SK-N-SH (cell line): ENCODE data around the gene COLQ.

Source experiments
- EP300 ChIP-seq, 2 experiments: IDR thresholded peaks; 2 replicates each; pipeline versions ENCODE4 v1.4.0 to v1.6.1; 2012; ENCODE audit warnings: borderline replicate concordance in 1 of 2, low read depth in 1 of 2, low read length in 1 of 2
- EZH2phosphoT487 ChIP-seq: fragments of 200-600 bp; sonication (generic); IDR thresholded peaks from 2 replicates; pipeline ENCODE4 v1.6.1; 2017; ENCODE audit warnings: low read depth, mixed run types, mild to moderate bottlenecking, antibody characterized with exemption, moderate library complexity, borderline replicate concordance
- FOXJ3 ChIP-seq: sonication (generic); formaldehyde crosslinking; IDR thresholded peaks from 2 replicates; pipeline ENCODE4 v1.5.1; 2020; ENCODE audit warnings: mild to moderate bottlenecking, missing genetic modification reagents
- GABPA ChIP-seq: IDR thresholded peaks from 2 replicates; pipeline ENCODE4 v1.4.0; 2012; ENCODE audit warnings: low read depth, mild to moderate bottlenecking
- NFIC ChIP-seq: IDR thresholded peaks from 2 replicates; pipeline ENCODE4 v1.4.0; 2012; ENCODE audit warnings: borderline replicate concordance
- SMC3 ChIP-seq: IDR thresholded peaks from 2 replicates; pipeline ENCODE4 v1.6.1; 2012; ENCODE audit warnings: low read depth, low read length, improper control_type of control experiment
- TF ChIP-seq, protein P1 (sequence below): fragments of 200-600 bp; sonication (generic); IDR thresholded peaks from 2 replicates; pipeline ENCODE4 v1.6.1; 2017; ENCODE audit warnings: antibody characterized with exemption, mild to moderate bottlenecking, moderate library complexity
- TF ChIP-seq, protein P2 (sequence below): IDR thresholded peaks from 2 replicates; pipeline ENCODE4 v1.6.1; 2012; ENCODE audit warnings: mild to moderate bottlenecking, low read depth, low read length, moderate library complexity

GRCh38 chr3:15478640-15478979 is 42.9 kb downstream of the COLQ start:
- no peak for TF ChIP-seq EP300 (IDR thresholded peaks at IDR 0.05; ENCODE audit: borderline replicate concordance in 1 of 2, low read depth in 1 of 2, low read length in 1 of 2)
- TF ChIP-seq, protein P1, sequence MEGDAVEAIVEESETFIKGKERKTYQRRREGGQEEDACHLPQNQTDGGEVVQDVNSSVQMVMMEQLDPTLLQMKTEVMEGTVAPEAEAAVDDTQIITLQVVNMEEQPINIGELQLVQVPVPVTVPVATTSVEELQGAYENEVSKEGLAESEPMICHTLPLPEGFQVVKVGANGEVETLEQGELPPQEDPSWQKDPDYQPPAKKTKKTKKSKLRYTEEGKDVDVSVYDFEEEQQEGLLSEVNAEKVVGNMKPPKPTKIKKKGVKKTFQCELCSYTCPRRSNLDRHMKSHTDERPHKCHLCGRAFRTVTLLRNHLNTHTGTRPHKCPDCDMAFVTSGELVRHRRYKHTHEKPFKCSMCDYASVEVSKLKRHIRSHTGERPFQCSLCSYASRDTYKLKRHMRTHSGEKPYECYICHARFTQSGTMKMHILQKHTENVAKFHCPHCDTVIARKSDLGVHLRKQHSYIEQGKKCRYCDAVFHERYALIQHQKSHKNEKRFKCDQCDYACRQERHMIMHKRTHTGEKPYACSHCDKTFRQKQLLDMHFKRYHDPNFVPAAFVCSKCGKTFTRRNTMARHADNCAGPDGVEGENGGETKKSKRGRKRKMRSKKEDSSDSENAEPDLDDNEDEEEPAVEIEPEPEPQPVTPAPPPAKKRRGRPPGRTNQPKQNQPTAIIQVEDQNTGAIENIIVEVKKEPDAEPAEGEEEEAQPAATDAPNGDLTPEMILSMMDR, result no peak
- TF ChIP-seq EZH2phosphoT487, result no peak
- no peak for TF ChIP-seq SMC3
- TF ChIP-seq NFIC, result no peak
- TF ChIP-seq GABPA, result no peak
- TF ChIP-seq FOXJ3 (CRISPR knock-in tag), result no peak
- TF ChIP-seq, protein P2, sequence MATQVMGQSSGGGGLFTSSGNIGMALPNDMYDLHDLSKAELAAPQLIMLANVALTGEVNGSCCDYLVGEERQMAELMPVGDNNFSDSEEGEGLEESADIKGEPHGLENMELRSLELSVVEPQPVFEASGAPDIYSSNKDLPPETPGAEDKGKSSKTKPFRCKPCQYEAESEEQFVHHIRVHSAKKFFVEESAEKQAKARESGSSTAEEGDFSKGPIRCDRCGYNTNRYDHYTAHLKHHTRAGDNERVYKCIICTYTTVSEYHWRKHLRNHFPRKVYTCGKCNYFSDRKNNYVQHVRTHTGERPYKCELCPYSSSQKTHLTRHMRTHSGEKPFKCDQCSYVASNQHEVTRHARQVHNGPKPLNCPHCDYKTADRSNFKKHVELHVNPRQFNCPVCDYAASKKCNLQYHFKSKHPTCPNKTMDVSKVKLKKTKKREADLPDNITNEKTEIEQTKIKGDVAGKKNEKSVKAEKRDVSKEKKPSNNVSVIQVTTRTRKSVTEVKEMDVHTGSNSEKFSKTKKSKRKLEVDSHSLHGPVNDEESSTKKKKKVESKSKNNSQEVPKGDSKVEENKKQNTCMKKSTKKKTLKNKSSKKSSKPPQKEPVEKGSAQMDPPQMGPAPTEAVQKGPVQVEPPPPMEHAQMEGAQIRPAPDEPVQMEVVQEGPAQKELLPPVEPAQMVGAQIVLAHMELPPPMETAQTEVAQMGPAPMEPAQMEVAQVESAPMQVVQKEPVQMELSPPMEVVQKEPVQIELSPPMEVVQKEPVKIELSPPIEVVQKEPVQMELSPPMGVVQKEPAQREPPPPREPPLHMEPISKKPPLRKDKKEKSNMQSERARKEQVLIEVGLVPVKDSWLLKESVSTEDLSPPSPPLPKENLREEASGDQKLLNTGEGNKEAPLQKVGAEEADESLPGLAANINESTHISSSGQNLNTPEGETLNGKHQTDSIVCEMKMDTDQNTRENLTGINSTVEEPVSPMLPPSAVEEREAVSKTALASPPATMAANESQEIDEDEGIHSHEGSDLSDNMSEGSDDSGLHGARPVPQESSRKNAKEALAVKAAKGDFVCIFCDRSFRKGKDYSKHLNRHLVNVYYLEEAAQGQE, result no peak
